ENCODE data around the gene WNT3A.

Gene WNT3A

DNA sequence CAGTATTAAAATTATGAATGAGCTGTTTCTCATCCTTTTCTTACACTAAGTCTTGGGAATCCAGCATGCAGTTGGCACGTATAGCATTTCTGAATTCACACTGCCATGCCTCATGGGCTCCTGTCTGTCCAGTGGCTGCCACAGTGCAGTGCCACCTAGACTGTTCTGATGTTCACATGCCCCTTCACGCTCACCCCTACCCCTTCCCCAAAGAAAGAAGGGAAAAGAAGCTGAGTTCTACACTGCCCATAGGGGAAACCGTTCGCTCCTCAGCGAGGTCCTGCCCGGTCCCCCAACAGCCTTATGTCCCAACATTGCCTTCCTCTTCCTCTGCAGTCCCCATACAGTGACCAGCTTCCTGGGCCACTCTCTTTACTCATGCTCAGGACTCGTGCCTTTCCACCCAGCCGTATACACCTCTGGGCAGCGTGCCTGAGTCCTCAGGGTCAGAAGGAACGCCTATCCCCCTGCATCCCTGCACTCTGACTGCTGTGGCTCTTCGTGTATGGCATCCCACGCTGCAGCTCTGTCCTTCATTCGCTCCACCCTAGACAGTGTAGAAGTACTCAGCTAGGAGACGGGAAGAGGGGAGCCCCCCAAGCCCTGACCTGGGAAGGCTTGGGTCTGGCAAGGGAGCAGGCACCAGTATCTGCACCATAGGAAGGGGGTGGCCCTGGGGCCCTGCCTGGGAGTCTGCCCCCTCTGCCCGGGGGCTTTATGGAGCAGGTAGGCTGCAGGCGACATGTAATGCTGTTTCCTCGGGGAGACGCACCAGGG lies 51.6 kb downstream of the WNT3A start:
- Histone ChIP-seq H3F3A (ENCODE audit: low read depth) (no peaks in the 10 kb centered on the region), H2AFZ (ENCODE audit: low read length) (no peak overlapping the region), H3K36me3 (ENCODE audit: insufficient read depth, low read length) (no peaks in the 10 kb centered on the region), H3K9ac (ENCODE audit: low read depth, low read length, poor library complexity, severe bottlenecking) (no peak overlapping the region), H3K9me2 (replicated peaks; ENCODE audit: low read depth, low read length) (no peaks in the 10 kb centered on the region), H3K9me3 (ENCODE audit: insufficient read depth, low read depth, low read length) (no peaks in the 10 kb centered on the region; the same call in 1 of the 2 replicates), H3K4me2 (ENCODE audit: low read depth, low read length, poor library complexity, severe bottlenecking) (no peak overlapping the region), H3K79me2 (ENCODE audit: insufficient read depth, low read length) (no peaks in the 10 kb centered on the region), H3K27me3 (ENCODE audit: insufficient read depth, low read length, poor library complexity, severe bottlenecking) (no peaks in the 10 kb centered on the region), H4K20me1 (ENCODE audit: insufficient read depth, low read length, poor library complexity, severe bottlenecking) (no peaks in the 10 kb centered on the region), H3K4me3 (ENCODE audit: low read length, poor library complexity, severe bottlenecking) (no peak overlapping the region), H3K4me1 (ENCODE audit: insufficient read depth, low read length, poor library complexity, severe bottlenecking) (no peaks in the 10 kb centered on the region)
- TF ChIP-seq, protein P1, sequence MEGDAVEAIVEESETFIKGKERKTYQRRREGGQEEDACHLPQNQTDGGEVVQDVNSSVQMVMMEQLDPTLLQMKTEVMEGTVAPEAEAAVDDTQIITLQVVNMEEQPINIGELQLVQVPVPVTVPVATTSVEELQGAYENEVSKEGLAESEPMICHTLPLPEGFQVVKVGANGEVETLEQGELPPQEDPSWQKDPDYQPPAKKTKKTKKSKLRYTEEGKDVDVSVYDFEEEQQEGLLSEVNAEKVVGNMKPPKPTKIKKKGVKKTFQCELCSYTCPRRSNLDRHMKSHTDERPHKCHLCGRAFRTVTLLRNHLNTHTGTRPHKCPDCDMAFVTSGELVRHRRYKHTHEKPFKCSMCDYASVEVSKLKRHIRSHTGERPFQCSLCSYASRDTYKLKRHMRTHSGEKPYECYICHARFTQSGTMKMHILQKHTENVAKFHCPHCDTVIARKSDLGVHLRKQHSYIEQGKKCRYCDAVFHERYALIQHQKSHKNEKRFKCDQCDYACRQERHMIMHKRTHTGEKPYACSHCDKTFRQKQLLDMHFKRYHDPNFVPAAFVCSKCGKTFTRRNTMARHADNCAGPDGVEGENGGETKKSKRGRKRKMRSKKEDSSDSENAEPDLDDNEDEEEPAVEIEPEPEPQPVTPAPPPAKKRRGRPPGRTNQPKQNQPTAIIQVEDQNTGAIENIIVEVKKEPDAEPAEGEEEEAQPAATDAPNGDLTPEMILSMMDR (conservative IDR thresholded peaks at IDR 0.05; ENCODE audit: low read length) = no peak
- no peak for TF ChIP-seq EZH2phosphoT487 (IDR thresholded peaks at IDR 0.05; ENCODE audit: borderline replicate concordance)

DNA sequence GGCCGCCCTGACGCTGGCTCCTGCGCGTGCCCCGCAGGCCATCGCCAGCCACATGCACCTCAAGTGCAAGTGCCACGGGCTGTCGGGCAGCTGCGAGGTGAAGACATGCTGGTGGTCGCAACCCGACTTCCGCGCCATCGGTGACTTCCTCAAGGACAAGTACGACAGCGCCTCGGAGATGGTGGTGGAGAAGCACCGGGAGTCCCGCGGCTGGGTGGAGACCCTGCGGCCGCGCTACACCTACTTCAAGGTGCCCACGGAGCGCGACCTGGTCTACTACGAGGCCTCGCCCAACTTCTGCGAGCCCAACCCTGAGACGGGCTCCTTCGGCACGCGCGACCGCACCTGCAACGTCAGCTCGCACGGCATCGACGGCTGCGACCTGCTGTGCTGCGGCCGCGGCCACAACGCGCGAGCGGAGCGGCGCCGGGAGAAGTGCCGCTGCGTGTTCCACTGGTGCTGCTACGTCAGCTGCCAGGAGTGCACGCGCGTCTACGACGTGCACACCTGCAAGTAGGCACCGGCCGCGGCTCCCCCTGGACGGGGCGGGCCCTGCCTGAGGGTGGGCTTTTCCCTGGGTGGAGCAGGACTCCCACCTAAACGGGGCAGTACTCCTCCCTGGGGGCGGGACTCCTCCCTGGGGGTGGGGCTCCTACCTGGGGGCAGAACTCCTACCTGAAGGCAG lies 52.3 kb downstream of the WNT3A start:
- no peaks in the 10 kb centered on the region for H3K36me3 ChIP-seq (ENCODE audit: insufficient read depth, low read length)
- no peak overlapping the region for H2AFZ ChIP-seq (ENCODE audit: low read length)
- H3K4me3 ChIP-seq (ENCODE audit: low read length, poor library complexity, severe bottlenecking) = no peak overlapping the region
- no peaks in the 10 kb centered on the region for H3K9me2 ChIP-seq (replicated peaks; ENCODE audit: low read depth, low read length)
- no peaks in the 10 kb centered on the region for H4K20me1 ChIP-seq (ENCODE audit: insufficient read depth, low read length, poor library complexity, severe bottlenecking)
- H3K9me3 ChIP-seq (ENCODE audit: insufficient read depth, low read depth, low read length) = no peaks in the 10 kb centered on the region; the same call in 1 of the 2 replicates
- TF ChIP-seq, protein P1 (conservative IDR thresholded peaks at IDR 0.05; ENCODE audit: low read length) = no peak
- no peak for TF ChIP-seq EZH2phosphoT487 (IDR thresholded peaks at IDR 0.05; ENCODE audit: borderline replicate concordance)
- H3K79me2 ChIP-seq (ENCODE audit: insufficient read depth, low read length) = no peaks in the 10 kb centered on the region
- no peak overlapping the region for H3K4me2 ChIP-seq (ENCODE audit: low read depth, low read length, poor library complexity, severe bottlenecking)
- no peaks in the 10 kb centered on the region for H3K4me1 ChIP-seq (ENCODE audit: insufficient read depth, low read length, poor library complexity, severe bottlenecking)
- no peak overlapping the region for H3K9ac ChIP-seq (ENCODE audit: low read depth, low read length, poor library complexity, severe bottlenecking)
- no peaks in the 10 kb centered on the region for H3F3A ChIP-seq (ENCODE audit: low read depth)
- H3K27me3 ChIP-seq (ENCODE audit: insufficient read depth, low read length, poor library complexity, severe bottlenecking) = no peaks in the 10 kb centered on the region

DNA sequence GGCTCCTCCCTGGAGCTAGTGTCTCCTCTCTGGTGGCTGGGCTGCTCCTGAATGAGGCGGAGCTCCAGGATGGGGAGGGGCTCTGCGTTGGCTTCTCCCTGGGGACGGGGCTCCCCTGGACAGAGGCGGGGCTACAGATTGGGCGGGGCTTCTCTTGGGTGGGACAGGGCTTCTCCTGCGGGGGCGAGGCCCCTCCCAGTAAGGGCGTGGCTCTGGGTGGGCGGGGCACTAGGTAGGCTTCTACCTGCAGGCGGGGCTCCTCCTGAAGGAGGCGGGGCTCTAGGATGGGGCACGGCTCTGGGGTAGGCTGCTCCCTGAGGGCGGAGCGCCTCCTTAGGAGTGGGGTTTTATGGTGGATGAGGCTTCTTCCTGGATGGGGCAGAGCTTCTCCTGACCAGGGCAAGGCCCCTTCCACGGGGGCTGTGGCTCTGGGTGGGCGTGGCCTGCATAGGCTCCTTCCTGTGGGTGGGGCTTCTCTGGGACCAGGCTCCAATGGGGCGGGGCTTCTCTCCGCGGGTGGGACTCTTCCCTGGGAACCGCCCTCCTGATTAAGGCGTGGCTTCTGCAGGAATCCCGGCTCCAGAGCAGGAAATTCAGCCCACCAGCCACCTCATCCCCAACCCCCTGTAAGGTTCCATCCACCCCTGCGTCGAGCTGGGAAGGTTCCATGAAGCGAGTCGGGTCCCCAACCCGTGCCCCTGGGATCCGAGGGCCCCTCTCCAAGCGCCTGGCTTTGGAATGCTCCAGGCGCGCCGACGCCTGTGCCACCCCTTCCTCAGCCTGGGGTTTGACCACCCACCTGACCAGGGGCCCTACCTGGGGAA lies 53.0 kb downstream of the WNT3A start:
- Histone ChIP-seq H3K9ac (ENCODE audit: low read depth, low read length, poor library complexity, severe bottlenecking) (no peak overlapping the region), H3K4me1 (ENCODE audit: insufficient read depth, low read length, poor library complexity, severe bottlenecking) (no peaks in the 10 kb centered on the region), H3K9me3 (ENCODE audit: insufficient read depth, low read depth, low read length) (no peaks in the 10 kb centered on the region; the same call in 1 of the 2 replicates), H3K4me3 (ENCODE audit: low read length, poor library complexity, severe bottlenecking) (no peak overlapping the region), H3K79me2 (ENCODE audit: insufficient read depth, low read length) (no peaks in the 10 kb centered on the region), H3K36me3 (ENCODE audit: insufficient read depth, low read length) (no peaks in the 10 kb centered on the region), H3K27me3 (ENCODE audit: insufficient read depth, low read length, poor library complexity, severe bottlenecking) (no peaks in the 10 kb centered on the region), H4K20me1 (ENCODE audit: insufficient read depth, low read length, poor library complexity, severe bottlenecking) (no peaks in the 10 kb centered on the region), H3F3A (ENCODE audit: low read depth) (no peaks in the 10 kb centered on the region), H3K9me2 (replicated peaks; ENCODE audit: low read depth, low read length) (no peaks in the 10 kb centered on the region), H3K4me2 (ENCODE audit: low read depth, low read length, poor library complexity, severe bottlenecking) (no peak overlapping the region), H2AFZ (ENCODE audit: low read length) (no peak overlapping the region)
- TF ChIP-seq EZH2phosphoT487 (IDR thresholded peaks at IDR 0.05; ENCODE audit: borderline replicate concordance) = no peak
- TF ChIP-seq, protein P1 (conservative IDR thresholded peaks at IDR 0.05; ENCODE audit: low read length) = no peak

Data from Loucy (cell line).